Measurements from ENCODE around the gene RBM22. TPM values are rescaled to one million over a fixed set of nuclear protein-coding genes. Genes with fewer than 3 reads are reported as not detected.

The RBM22 gene
- total RNA-seq, 1 experiment from 2014 or later = 53.4 TPM

GRCh38 chr5:150670275-150670947 is 30.5 kb downstream of the RBM22 start:
- intact Hi-C loops (cut with micrococcal nuclease; ENCODE audit: unreplicated experiment) = no loop called here
- no peaks in the 10 kb centered on the region for H3K36me3 Mint-ChIP-seq (ENCODE audit: insufficient read depth, unreplicated experiment)
- H3K27ac Mint-ChIP-seq (ENCODE audit: unreplicated experiment) = no peak overlapping the region
- H3K27me3 Mint-ChIP-seq (ENCODE audit: unreplicated experiment) = peaks cover 22% of the 10 kb centered on the region
- BruUV-seq (replicated peaks) = no TSS peak
- DNase-seq = no peak
- H3K4me3 Mint-ChIP-seq (ENCODE audit: low read depth, unreplicated experiment) = no peak overlapping the region
- CTCF ChIA-PET = interaction anchor here (0.6 kb wide), 1 partner anchor 1515 kb away, joined by 3 read pairs; no protein-coding TSS in a partner anchor
- no peak for TF ChIP-seq CTCF (IDR thresholded peaks at IDR 0.05; ENCODE audit: unreplicated experiment)
- no peaks in the 10 kb centered on the region for H3K4me1 Mint-ChIP-seq (ENCODE audit: low read depth, unreplicated experiment)
- no peaks in the 10 kb centered on the region for H3K9me3 Mint-ChIP-seq (ENCODE audit: low read depth, unreplicated experiment)

GRCh38 chr5:150665044-150665443 is 35.8 kb downstream of the RBM22 start:
- BruUV-seq (replicated peaks) = no TSS peak
- Mint-ChIP-seq H3K27me3 (ENCODE audit: unreplicated experiment) (peaks cover 51% of the 10 kb centered on the region), H3K9me3 (ENCODE audit: low read depth, unreplicated experiment) (no peaks in the 10 kb centered on the region), H3K36me3 (ENCODE audit: insufficient read depth, unreplicated experiment) (no peaks in the 10 kb centered on the region), H3K4me1 (ENCODE audit: low read depth, unreplicated experiment) (no peaks in the 10 kb centered on the region), H3K4me3 (ENCODE audit: low read depth, unreplicated experiment) (peak overlapping the region; percentile 11), H3K27ac (ENCODE audit: unreplicated experiment) (no peak overlapping the region)
- peak; percentile 56 for DNase-seq
- intact Hi-C loops (cut with micrococcal nuclease; ENCODE audit: unreplicated experiment) = loop anchor here (2.0 kb wide), 1 partner anchor 38 kb away; no protein-coding TSS in a partner anchor
- no peak for TF ChIP-seq CTCF (IDR thresholded peaks at IDR 0.05; ENCODE audit: unreplicated experiment)
- CTCF ChIA-PET = no interaction called here

- peaks cover 51% of the 10 kb centered on the region for H3K27me3 Mint-ChIP-seq (ENCODE audit: unreplicated experiment)
- BruUV-seq (replicated peaks) = no TSS peak
Measured at GRCh38 chr5:150663936-150664335, 36.9 kb downstream of the RBM22 start.

More at GRCh38 chr5:150663936-150664335, 36.9 kb downstream of the RBM22 start:
- H3K27ac Mint-ChIP-seq (ENCODE audit: unreplicated experiment) = no peak overlapping the region
- no peaks in the 10 kb centered on the region for H3K36me3 Mint-ChIP-seq (ENCODE audit: insufficient read depth, unreplicated experiment)
- no peak for DNase-seq
- H3K4me1 Mint-ChIP-seq (ENCODE audit: low read depth, unreplicated experiment) = no peaks in the 10 kb centered on the region
- CTCF ChIA-PET = interaction anchor here (0.5 to 0.7 kb wide), 3 partner anchors 19 to 1908 kb away, joined by 3 read pairs; no protein-coding TSS in a partner anchor
- TF ChIP-seq CTCF (IDR thresholded peaks at IDR 0.05; ENCODE audit: unreplicated experiment) = no peak
- intact Hi-C loops (cut with micrococcal nuclease; ENCODE audit: unreplicated experiment) = loop anchor here (2.0 kb wide), 1 partner anchor 39 kb away; no protein-coding TSS in a partner anchor
- no peaks in the 10 kb centered on the region for H3K9me3 Mint-ChIP-seq (ENCODE audit: low read depth, unreplicated experiment)
- no peak overlapping the region for H3K4me3 Mint-ChIP-seq (ENCODE audit: low read depth, unreplicated experiment)

Measured in Calu3 (cell line).